T-helper 1 cell treated with Interleukin-12 subunit alpha and Interleukin-12 subunit beta and Interleukin-4 antibody, amounts not matched to agents 30 μg/mL and 1 μg/mL, for 36 hours (primary cell): ENCODE measurements around the gene GALNT10.

ENCODE experiments used
- H3K27ac Mint-ChIP-seq: one replicate; pipeline ENCODE4 v1.8.0; 2021; ENCODE audit warnings: mild to moderate bottlenecking, mixed read lengths
- H3K27me3 Mint-ChIP-seq: one replicate; pipeline ENCODE4 v1.8.0; 2021; ENCODE audit warnings: low read depth, mixed read lengths
- H3K36me3 Mint-ChIP-seq: one replicate; pipeline ENCODE4 v1.8.0; 2021; ENCODE audit warnings: low read depth, mixed read lengths
- H3K4me1 Mint-ChIP-seq: one replicate; pipeline ENCODE4 v1.8.0; 2021; ENCODE audit warnings: low read depth, mixed read lengths
- H3K4me3 Mint-ChIP-seq: one replicate; pipeline ENCODE4 v1.8.0; 2021; ENCODE audit warnings: mild to moderate bottlenecking, moderate library complexity, mixed read lengths
- H3K9me3 Mint-ChIP-seq: one replicate; pipeline ENCODE4 v1.8.0; 2021; ENCODE audit warnings: mixed read lengths

GALNT10 gene

DNA sequence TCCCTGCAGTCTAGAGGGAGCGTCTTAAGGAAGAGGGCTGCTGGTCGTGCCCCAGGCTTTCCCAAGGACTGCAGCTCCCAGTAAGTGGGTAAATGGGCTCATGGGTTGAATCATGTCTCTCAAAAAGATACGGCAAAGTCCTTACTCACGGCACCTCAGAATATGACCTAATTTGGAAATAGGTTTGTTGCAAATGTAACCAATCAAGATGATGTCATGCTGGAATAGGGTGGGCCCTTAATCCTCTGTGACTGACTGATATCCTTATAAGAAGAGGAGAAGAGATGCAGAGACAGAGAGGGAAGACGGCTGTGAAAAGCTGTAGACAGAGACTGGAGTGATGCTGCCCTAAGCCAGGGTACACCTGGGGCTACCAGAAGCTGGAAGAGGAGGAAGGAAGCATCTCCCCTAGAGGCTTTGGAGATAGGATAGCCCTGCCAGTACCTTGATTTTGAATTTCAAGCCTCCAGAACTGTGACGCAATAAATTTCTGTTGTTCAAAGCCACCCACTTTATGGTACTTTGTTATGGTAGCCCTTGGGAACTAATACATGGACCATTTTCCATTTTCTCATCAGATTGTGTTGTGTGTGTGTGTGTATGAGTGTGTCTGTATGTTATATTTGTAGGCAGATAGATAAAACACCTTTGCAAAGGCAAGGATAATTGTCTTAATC is 15.0 kb downstream of the GALNT10 start:
- Mint-ChIP-seq H3K36me3 (peaks cover 44% of the 10 kb centered on the region), H3K4me1 (peaks cover 52% of the 10 kb centered on the region), H3K27ac (no peak overlapping the region), H3K4me3 (no peak overlapping the region), H3K9me3 (no peaks in the 10 kb centered on the region), H3K27me3 (no peaks in the 10 kb centered on the region)

DNA sequence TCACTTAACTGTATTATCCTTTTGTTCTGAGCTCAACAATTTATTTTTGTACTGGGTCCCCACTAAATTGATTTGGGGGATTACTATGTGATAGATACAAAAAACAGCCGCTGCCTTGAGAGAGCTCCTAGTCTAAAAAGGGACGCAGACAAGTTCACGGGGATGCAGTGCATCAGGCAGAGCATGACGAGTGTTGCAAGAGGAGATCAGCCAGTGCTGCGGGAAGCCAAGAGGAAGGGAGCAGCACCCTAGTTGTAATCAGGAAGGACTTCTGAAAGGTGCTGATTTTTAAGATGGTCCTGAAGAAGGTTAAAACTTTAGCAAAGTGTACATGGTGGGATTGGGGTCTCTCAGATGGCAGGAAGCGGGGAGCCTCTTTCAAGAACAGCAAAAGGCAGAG is 15.8 kb downstream of the GALNT10 start:
- Mint-ChIP-seq H3K27me3 (no peaks in the 10 kb centered on the region), H3K36me3 (peaks cover 45% of the 10 kb centered on the region), H3K9me3 (no peaks in the 10 kb centered on the region), H3K4me1 (peaks cover 52% of the 10 kb centered on the region), H3K4me3 (no peak overlapping the region), H3K27ac (no peak overlapping the region)

DNA sequence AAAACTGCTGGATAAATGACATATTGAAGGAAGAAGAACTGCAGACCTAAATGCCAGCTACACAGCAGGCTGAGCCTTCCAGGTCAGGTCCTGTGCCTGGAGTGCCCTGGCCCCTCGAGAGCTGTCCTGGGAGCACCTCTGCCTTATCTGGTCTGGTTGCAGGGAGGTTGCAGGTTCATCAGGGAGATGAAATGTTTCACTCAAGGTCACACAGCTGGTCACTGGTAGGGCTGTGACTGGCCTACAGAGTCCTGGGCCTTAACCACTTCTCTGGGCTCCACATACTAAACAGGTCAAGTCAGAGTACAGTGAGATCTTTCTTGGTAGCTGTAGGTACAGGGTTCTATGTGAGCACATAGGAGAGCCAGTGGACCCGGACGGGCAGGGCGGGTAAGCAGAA is 16.7 kb downstream of the GALNT10 start:
- Mint-ChIP-seq H3K27me3 (no peaks in the 10 kb centered on the region), H3K4me1 (peaks cover 51% of the 10 kb centered on the region), H3K4me3 (no peak overlapping the region), H3K9me3 (no peaks in the 10 kb centered on the region), H3K36me3 (peaks cover 50% of the 10 kb centered on the region), H3K27ac (no peak overlapping the region)

DNA sequence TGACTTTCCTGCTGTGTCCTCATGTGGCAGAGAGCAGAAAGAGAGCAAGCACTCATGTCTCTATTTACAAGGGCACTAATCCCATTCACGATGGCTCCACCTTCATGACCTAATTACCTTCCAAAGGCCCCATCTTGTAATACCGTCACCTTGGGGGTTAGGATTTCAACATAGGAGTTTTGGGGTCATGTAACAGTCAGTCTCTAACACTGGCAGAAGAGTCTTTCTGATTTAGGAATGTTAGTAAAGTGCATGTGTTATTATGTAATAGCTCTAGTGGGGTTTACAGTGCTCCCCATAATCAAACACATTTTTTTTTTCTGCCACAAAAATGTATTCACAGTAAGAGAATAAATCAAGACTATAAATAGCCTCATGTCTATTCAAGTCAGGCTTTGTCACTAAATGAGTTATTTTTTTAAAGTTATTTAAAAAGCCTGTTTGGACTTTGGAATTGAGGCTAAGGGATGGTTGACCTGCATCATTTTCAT is 19.1 kb downstream of the GALNT10 start:
- no peaks in the 10 kb centered on the region for H3K9me3 Mint-ChIP-seq
- H3K36me3 Mint-ChIP-seq, result peaks cover 48% of the 10 kb centered on the region
- H3K27me3 Mint-ChIP-seq, result no peaks in the 10 kb centered on the region
- peaks cover 45% of the 10 kb centered on the region for H3K4me1 Mint-ChIP-seq
- no peak overlapping the region for H3K4me3 Mint-ChIP-seq
- H3K27ac Mint-ChIP-seq, result no peak overlapping the region

DNA sequence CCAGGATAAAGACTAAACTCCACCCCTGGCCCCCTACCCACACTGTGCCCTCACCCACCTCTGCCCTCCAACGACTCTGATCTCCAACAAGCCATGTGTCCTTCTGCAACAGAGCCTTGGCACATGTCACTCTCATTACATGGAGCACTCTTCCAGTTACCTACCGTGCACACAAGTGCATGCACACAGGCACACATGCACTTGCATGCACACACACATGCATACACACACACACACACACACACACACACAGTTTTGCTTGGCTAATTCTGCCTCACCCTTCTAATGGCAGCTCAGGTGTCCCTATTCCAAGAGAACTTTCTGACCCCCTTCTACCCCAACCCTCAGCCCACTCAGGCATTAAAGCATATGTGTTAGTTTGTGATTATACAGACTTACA is 19.6 kb downstream of the GALNT10 start:
- Mint-ChIP-seq H3K4me1 (peaks cover 45% of the 10 kb centered on the region), H3K27ac (no peak overlapping the region), H3K36me3 (peaks cover 43% of the 10 kb centered on the region), H3K27me3 (no peaks in the 10 kb centered on the region), H3K4me3 (no peak overlapping the region), H3K9me3 (no peaks in the 10 kb centered on the region)

DNA sequence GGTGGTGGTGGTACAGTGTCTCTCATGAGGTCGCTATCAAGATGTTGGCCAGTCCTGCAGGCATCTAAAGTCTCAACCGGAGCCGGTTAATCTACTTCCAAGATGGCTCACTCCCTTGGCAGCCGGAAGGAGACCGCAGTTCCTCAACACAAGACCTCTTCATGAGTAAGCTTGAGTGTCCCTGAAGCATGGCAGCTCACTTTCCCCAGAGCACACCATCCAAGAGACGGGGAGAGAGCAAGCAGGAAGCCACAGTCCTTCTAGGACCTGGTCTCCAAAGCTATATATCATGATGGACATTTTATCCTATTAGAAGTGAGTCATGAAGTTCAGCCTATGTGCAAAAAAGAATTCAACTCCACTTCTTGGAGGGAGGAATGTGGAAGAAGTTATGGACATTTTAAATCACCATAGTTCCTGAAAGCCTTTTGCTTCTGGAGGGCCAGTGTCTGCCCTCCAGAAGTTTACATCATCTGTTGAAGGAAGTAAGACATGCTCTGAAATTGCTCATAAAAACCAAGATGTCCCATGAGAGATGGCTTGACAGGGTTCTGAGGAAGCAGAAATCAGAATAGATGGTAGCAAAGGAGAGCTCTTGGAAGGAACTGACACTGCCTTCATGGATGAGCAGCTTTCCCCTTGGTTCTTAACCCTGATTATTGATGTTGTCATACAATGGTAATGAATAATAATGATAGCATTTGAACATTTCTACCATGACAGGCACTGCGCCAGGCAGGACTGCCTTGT is 21.3 kb downstream of the GALNT10 start:
- Mint-ChIP-seq H3K9me3 (no peaks in the 10 kb centered on the region), H3K27ac (peak overlapping the region; percentile 28), H3K27me3 (no peaks in the 10 kb centered on the region), H3K36me3 (peaks cover 43% of the 10 kb centered on the region), H3K4me3 (no peak overlapping the region), H3K4me1 (peaks cover 47% of the 10 kb centered on the region)

DNA sequence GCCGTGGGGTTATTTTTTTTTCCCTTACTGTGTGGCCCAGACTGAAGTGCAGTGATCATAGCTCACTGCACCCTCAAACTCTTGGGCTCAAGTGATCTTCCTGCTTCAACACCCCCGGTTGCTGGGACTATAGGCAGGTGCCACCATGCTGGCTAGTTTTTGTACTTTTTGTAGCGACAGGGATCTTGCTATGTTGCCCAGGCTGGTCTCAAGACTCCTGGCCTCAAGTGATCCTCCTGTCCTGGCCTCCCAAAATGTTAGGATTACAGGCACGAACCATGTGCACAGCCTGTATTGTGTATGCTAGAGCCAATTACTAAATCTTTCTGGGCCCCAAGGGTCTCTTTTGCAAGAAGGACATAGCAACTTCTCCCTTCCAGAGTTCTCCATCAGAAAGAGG is 23.1 kb downstream of the GALNT10 start:
- Mint-ChIP-seq H3K27ac (no peak overlapping the region), H3K36me3 (peaks cover 39% of the 10 kb centered on the region), H3K4me3 (no peak overlapping the region), H3K4me1 (peaks cover 55% of the 10 kb centered on the region), H3K27me3 (no peaks in the 10 kb centered on the region), H3K9me3 (no peaks in the 10 kb centered on the region)

DNA sequence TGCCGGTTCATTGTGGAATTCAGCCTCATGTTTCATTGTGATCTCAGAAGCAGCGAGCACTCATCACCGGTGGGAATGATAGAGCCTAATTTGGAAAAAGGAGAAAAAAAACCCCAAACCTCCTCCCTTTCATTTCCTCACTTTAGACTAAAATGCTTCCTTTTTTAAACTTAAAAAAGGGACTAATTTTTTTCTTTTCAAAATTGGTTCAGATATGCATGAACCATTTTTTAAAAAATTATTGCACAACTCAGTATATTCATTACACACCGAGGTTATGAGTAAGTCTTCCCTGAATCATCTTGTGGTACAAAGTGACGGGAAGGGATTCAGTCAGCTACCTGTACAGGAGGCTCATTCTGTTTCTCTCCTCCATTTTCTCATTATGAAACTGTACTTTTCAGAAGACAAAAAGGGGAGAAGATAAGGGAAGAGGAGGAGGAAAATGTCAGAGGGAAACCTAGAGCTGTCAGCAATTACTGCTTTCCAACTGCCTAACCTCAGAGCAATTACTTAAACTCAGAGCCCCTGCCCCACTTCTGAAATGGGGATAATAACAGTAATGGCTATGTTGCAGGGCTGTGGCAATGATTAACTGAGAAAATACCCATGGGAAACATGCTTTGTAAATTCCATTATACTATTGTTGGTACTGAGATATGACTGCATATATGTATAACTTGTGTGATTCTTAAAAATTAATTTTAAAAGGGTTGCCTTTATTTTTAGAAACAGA is 24.0 kb downstream of the GALNT10 start:
- Mint-ChIP-seq H3K36me3 (peaks cover 39% of the 10 kb centered on the region), H3K4me3 (peak overlapping the region; percentile 51), H3K27ac (peak overlapping the region; percentile 85), H3K4me1 (peaks cover 60% of the 10 kb centered on the region), H3K27me3 (no peaks in the 10 kb centered on the region), H3K9me3 (no peaks in the 10 kb centered on the region)

DNA sequence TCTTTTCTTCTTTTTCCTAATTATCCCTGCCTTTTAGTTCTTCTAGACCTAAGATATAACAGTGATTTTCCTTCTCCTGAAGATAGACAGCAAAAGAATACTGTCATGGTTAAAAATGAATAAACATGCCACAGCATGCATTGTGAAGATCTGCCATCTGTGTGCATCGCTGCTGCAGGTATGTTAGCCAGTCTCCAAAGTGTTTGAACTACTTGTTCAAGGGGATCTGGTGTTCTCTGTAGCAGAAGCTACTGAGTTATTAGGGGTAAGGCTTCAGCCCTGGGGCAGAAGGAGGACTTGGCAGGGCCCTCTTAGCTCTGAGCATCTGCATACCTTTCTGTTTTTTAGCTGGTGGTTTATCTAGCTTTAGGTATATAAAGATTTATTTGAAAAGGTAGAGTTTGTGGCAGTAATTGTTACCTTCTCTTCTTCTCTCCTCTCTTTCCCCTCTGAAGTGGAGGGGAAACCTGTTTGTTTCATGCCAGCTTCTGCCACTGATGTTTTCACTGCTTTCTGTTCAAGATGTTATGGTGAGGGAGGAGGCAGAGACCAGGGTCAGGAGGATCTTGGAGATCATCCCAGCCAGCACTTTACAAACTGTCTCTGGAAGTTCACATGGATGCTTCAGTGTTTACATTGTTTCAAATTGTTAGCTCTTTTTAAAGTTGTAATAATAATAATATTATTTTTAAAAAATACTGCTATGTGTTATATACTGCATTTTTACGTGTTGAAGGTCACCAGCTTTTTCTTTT is 25.2 kb downstream of the GALNT10 start:
- peak overlapping the region; percentile 58 for H3K27ac Mint-ChIP-seq
- no peak overlapping the region for H3K4me3 Mint-ChIP-seq
- no peaks in the 10 kb centered on the region for H3K27me3 Mint-ChIP-seq
- peaks cover 40% of the 10 kb centered on the region for H3K36me3 Mint-ChIP-seq
- H3K4me1 Mint-ChIP-seq, result peaks cover 64% of the 10 kb centered on the region
- H3K9me3 Mint-ChIP-seq, result no peaks in the 10 kb centered on the region

DNA sequence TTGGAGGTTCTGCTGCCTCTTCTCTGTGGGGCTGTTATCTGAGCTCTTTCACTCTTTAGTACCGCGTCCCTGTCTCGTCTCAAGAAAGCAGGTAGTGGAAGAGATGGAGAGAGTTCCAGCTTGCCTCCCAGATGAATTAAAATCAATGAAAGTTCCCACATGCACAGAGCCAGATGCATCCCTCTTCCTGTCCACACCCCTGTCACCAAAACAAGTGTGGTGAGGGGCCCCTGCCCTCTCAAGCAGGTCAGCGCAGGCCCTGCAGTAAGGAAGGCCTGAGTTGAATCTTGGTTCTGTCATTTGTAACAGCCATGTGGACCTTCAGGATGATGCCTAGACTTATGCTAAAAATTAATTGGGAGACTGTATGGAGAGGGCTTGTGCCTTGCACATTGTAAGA is 26.9 kb downstream of the GALNT10 start:
- no peaks in the 10 kb centered on the region for H3K27me3 Mint-ChIP-seq
- no peak overlapping the region for H3K27ac Mint-ChIP-seq
- H3K4me1 Mint-ChIP-seq, result peaks cover 74% of the 10 kb centered on the region
- H3K9me3 Mint-ChIP-seq, result no peaks in the 10 kb centered on the region
- peaks cover 35% of the 10 kb centered on the region for H3K36me3 Mint-ChIP-seq
- H3K4me3 Mint-ChIP-seq, result no peak overlapping the region

DNA sequence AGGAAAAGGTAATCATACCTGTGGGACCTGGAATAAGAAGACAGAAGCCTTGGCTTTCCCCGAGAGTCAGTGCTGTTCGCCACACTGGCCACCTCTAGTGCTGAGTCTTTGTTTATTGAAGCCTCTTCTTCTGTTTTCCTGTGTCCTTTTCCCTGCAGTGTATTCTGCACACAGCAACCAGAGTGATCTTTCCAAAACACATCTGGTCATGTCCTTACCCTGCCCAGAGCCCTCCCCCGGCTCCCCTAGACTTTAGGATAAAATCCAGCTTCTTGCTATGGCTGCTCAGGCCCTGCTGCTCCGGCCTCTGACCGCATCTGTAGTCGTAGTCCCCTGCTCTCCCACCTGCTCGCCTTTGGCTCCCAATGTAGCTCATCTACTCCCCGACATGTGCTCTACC is 28.3 kb downstream of the GALNT10 start:
- Mint-ChIP-seq H3K36me3 (peaks cover 39% of the 10 kb centered on the region), H3K27ac (peak overlapping the region; percentile 46), H3K9me3 (no peaks in the 10 kb centered on the region), H3K4me1 (peaks cover 77% of the 10 kb centered on the region), H3K27me3 (no peaks in the 10 kb centered on the region), H3K4me3 (no peak overlapping the region)

DNA sequence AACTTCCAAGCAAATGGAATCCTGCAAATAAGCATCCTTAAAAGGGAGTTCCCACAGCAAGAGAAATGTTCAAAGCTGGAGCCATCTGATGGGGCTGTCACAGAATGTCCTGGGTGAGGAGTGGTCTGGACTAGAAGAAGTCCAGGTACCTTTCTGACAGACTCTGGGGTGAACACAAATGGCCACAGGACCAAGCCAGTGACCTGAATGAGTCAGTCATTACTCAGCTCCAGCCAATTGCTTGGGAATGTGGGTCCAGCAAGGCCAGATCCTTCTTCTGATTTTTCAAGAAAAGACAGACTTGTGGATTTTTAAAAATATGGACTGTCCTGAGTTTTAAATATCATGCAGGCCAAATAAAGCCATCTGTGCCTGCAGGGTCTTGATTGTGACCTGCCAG is 30.1 kb downstream of the GALNT10 start:
- Mint-ChIP-seq H3K27ac (peak overlapping the region; percentile 15), H3K9me3 (peaks cover 2% of the 10 kb centered on the region), H3K36me3 (peaks cover 37% of the 10 kb centered on the region), H3K4me1 (peaks cover 67% of the 10 kb centered on the region), H3K4me3 (no peak overlapping the region), H3K27me3 (no peaks in the 10 kb centered on the region)

DNA sequence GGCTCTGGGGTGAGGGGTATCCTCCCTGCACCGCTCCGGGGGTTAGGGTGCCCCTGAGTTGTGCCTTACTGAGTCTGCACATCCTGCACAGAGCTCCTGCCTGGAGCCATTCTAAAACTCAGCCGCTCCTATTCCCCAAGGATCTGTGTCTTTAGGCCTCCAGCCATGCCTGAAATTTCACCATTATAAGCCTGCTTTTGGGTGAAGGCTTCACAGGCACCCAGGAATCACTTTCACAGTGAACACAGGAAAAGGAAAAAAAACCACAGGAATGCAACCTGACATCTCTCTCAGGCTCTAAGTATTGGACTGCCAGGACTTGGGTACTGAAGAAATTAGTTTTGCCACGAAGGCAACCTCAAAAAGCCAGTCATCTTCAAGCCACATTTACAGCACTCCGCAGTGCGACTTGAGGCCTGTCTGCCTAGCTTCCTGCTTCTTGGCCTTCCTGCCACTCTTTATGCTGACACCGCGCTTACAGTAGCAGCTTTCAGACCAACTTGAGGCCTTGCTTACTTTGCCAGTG is 30.9 kb downstream of the GALNT10 start:
- H3K27me3 Mint-ChIP-seq, result no peaks in the 10 kb centered on the region
- peak overlapping the region; percentile 93 for H3K27ac Mint-ChIP-seq
- peak overlapping the region; percentile 37 for H3K4me3 Mint-ChIP-seq
- peaks cover 7% of the 10 kb centered on the region for H3K9me3 Mint-ChIP-seq
- peaks cover 64% of the 10 kb centered on the region for H3K4me1 Mint-ChIP-seq
- H3K36me3 Mint-ChIP-seq, result peaks cover 40% of the 10 kb centered on the region

DNA sequence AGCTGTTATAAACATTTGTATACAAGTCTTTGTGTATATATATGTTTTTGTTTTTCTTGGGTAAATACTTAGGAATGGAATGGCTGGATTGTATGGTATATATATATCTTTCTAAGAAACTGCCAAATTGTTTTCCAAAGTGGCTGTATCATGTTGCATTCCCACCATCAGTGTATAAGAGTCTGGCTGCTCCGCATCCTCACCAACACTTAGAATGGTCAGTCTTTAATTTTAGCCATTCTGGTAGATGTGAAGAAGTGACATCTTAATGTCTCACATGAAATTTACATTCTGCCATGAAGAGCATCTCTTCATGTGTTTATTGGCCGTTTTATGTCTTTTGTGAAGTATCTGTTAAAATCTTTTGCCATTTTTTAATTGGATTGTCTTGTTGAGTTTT is 31.9 kb downstream of the GALNT10 start:
- peaks cover 44% of the 10 kb centered on the region for H3K36me3 Mint-ChIP-seq
- peaks cover 56% of the 10 kb centered on the region for H3K4me1 Mint-ChIP-seq
- peak overlapping the region; percentile 93 for H3K27ac Mint-ChIP-seq
- H3K9me3 Mint-ChIP-seq, result peaks cover 17% of the 10 kb centered on the region
- H3K27me3 Mint-ChIP-seq, result no peaks in the 10 kb centered on the region
- H3K4me3 Mint-ChIP-seq, result no peak overlapping the region
